HG02981 (cell line): Measurements from ENCODE around the gene AQP1.

Experiments
- ATAC-seq: cut with Tn5 transposase; IDR thresholded peaks from one replicate; pipeline ENCODE4 v1.9.1; 2021; ENCODE audit warnings: mild to moderate bottlenecking, moderate library complexity; ENCODE audit not compliant: unreplicated experiment

AQP1 gene

DNA sequence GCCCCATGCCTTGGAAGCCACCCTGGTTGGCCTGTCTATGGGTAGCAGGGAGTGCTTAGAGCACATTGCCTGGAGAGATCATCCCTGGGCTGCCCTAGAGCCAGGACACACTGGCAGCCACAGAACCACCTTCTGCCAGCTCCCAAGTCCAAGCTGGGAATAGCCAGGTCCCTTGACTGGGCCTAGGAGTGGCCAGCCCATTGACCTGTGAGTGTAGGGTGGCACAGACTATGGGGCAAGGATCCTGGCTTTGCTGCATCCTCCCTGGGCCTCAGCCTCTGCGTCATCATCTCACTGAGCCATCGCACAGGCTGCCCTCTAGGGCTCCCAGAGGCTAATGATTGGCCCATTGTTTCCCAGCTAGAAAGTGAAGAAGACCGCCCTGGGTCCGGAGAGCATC is 7.0 kb downstream of the AQP1 start:
- no peak for ATAC-seq

DNA sequence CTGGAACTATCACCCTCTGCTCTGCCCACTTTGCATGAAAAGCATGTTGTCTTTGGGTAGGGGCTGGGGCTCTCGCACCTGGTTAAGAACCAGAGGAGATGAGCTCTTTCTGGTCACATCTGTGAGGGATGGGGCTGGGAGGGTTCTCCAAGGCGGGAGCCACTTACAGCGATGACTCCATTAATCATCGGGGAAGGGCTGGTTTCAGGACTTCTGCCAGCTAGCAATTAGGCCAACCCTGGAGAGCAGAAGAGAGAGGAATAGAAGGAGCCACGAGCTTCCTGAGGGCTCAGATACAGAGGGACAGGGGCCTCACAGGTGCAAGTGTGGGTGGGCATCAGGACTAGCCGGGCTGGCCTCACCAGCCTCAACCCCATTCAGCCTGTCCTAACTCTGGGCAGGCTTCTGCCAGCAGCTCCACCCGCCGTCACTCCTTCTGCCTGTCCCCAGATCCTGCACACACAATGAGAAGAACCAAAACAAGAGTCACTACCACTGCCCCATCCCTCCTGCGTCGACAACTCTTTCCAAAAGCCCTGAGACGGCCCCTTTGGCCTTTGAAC is 8.4 kb downstream of the AQP1 start:
- no peak for ATAC-seq

- ATAC-seq: no peak
These were observed 9.2 kb downstream of the AQP1 start for GRCh38 chr7:30920584-30921539.

DNA sequence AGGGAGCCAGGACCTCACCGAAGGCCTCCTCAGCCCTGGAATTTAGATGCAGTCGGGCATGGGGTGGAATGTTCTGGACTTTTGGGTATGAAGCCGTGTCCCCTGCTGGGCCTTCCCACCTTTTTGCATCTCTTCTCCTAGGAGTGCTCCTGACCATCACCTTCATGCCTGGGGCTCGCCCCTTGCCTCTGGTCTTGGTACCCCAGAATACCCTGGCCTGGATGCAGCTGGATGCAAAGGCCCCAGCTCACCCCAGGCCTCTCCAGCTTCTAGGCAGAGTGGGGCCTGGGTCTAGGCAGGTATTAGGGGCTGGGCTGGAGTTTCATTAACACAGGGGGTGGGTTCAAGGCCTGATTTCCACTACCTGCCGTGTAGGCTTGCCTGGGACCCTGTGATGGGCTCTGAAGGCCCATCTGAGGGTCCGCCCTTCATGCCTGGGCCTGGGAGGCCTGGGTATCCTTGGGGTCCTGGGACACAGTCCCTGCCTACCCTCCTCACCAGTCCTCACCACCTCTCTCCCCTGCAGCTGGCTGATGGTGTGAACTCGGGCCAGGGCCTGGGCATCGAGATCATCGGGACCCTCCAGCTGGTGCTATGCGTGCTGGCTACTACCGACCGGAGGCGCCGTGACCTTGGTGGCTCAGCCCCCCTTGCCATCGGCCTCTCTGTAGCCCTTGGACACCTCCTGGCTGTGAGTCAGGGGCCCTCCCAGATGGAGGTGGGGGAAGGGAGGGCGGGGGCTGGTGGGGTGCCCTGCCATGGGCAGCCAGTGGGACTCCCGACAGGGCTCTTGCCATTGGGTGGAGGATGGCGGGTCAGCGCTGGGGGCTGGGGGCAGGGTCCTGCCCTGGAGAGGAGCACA is 10.1 kb downstream of the AQP1 start:
- no peak for ATAC-seq

- no peak for ATAC-seq
These were observed 10.9 kb downstream of the AQP1 start for GRCh38 chr7:30922596-30922995.

- ATAC-seq: no peak
These were observed 11.5 kb downstream of the AQP1 start for GRCh38 chr7:30923009-30923773.

- ATAC-seq: no peak
These were observed 12.2 kb downstream of the AQP1 start for GRCh38 chr7:30923774-30924413.

- no peak for ATAC-seq
These were observed 13.0 kb downstream of the AQP1 start for GRCh38 chr7:30924624-30925023.

DNA sequence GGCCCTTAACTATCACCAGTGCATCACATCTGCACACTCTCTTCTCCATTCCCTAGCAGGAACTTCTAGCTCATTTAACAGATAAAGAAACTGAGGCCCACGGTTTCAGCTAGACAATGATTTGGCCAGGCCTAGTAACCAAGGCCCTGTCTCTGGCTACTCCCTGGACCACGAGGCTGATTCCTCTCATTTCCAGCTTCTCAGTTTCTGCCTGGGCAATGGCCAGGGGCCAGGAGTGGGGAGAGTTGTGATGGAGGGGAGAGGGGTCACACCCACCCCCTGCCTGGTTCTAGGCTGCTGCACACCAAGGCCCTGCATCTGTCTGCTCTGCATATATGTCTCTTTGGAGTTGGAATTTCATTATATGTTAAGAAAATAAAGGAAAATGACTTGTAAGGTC is 13.5 kb downstream of the AQP1 start:
- no peak for ATAC-seq

- no peak for ATAC-seq
These were observed 14.3 kb downstream of the AQP1 start for GRCh38 chr7:30925913-30926312.

GRCh38 chr7:30926313-30926712 is 14.7 kb downstream of the AQP1 start:
- no peak for ATAC-seq

DNA sequence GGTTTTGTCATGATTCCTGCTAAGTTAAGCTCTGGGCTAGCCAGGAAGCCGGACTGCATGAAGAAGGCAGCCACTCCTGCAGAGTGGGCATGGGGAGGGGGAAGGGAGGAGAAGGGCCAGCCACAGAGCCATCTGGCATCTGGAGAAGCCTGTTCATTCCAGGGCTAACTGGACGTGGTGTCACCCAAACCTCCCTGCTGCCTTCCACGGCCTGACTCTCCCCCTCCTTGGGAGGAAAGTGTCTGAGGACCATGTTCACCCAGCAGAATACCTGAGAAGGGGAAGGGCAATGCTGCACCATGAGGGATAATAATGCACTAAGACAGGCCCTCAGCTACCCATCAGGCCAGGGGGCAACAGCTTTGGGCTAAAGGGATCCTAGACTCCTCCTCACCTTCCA is 15.4 kb downstream of the AQP1 start:
- ATAC-seq: no peak

DNA sequence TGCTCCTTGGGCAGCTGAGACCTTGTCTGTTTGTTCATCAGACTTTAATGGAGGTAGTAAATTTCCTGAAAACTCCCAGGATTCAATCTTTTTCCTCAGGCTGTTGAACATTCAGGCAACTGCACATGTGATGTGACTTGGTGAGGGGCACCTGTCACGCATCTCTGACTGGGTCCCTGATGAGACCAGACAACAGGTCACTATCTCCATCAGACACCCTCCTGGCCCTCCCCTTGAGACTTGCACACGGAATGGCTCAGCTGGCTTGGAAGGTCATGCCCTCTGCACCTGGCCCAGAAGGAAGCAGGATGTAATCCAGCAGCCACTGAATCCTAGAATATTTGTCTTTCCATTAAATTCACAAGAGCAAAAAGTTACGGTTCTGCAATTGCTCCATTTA is 15.9 kb downstream of the AQP1 start:
- ATAC-seq: no peak

DNA sequence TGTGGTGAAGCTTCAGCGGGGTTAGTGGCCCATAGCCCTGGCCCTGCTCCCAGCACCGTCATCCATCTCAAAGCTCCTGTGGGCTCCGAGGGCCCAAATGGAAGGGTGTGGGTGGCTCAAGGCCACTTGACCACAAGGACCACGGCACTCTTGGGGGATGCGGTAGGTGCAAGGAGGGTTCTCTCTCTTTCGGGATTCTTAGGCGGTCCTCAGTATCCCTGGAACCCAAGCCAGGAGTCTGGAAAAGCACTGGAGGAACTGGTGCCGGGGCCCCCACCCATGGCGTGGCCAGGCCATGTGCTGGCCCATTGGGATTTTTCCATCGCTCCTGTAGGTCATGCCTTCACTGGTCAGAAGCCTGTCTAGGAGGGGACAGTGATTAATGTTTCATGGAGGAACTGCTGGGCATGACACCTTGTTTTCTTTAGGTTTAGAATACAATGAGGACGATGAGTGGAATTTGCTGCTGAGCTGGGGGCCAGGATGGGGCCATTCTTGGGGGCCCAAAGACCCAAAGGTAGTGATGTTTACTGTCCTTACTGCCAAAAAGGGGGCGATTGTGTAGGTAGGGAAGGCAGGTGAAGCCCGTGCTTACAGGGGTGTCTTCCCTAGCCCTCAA is 16.7 kb downstream of the AQP1 start:
- ATAC-seq: no peak

- ATAC-seq: no peak
These were observed 18.0 kb downstream of the AQP1 start for GRCh38 chr7:30929686-30930085.

DNA sequence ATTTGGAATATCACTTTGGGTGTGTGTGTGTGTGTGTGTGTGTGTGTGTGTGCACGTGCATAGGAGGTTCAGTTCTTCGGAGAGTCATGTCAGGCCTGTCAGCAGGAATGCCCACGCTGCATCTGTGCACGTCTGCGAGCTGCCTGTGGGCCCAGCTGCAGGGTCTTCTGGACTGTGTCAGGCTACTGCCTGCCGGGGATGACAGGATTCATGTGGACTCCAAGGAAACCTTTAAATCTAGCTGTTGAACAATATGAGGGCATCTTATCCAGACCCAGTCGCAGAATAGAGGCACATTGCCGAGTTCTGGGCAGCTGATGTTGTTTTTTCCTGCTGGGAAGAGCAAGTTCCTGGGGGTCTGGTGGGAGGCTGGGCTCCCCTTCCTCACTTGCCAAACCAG is 19.0 kb downstream of the AQP1 start:
- ATAC-seq: no peak

DNA sequence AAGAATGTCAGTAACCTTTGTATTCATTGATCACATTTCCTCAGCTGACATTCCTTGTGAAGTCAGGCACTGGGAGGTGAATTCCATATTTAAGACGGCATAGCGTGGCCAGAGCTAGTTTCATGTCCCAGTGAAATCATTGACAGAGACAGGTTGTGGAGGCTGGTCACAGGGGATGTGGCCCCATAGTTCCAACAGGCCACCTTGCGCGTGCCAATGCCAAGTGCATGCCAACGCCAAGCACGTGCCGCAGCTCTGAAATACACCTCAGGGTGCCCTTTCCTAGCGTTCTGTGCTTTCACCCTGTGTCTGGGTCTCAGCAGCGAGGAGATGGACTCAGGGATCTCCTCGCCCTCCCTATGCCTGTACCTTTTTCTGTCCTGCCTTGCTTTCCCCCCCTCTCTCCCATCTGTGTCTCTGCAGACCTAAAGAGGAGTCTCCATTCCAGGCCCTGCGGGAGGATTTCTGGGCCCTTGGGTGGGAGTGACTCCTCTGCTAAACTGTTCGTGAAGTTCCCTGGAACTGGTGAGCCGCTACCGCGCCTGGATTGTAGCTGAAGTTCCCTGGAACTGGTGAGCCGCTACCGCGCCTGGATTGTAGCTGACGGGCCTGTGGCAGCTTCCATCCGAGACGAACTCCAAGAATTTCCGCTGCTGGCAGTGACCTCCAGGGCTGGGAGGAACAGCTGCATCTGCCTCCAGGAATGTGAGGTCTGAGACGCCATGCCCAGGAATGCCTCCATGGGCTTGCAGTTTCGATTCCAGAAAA is 19.7 kb downstream of the AQP1 start:
- ATAC-seq: no peak

DNA sequence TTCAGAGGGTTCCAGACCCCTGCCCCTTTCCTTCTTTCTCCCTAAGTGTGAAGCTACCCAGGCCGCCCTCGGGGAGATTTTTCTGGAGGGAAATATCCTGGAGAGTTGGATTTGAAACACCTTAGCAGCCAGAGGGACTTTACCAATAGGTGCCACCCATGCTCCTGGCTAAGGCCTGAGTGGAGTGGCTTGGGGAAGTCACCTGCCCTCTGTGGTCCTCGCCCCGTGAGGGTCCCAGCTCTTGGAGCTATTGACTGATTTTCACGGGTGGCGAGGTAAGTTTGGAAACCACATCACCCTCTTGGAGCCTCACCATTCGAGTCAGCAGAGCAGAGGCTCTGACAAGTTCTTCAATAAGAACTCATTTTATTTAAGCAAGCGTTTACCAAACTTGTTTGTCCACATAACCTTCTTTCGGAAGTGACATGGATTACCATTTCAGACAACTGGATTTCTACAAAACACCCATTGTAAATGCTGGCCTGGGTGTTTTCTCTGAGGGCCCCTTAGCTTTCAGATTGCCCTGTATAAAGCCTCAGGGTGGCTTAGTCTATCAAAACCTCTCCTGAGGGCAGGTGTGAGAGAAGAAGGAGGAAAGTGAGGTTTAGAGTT is 20.4 kb downstream of the AQP1 start:
- no peak for ATAC-seq

DNA sequence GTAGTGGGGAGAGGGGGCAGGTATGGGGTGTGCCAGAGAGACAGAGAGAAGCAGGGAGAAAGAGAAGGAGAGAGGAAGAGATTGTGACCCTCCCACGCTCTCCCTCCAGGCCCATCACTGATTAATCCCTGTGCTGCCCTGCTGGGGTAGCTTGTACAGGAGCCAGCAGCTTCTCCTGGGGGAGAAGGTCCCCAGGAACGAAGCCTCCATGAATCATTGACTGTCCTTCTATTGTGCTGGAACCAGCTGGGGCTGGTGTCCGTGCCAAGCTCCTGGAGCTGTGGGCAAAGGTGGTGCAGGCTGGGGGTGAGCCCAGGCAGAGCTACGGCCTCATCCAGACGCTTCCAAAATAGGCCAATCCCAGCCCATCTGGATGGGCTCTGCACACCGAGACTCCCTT is 20.9 kb downstream of the AQP1 start:
- no peak for ATAC-seq
